H1 (cell line): ENCODE measurements around the gene DIPK1B. TPM values are rescaled to one million over a fixed set of nuclear protein-coding genes. Genes with fewer than 3 reads are reported as not detected.

Source experiments
- CREB1 ChIP-seq: IDR thresholded peaks from 2 replicates; pipeline ENCODE4 v1.6.1; 2012; ENCODE audit warnings: inconsistent platforms
- E2F6 ChIP-seq: IDR thresholded peaks from 2 replicates; pipeline ENCODE4 v1.6.1; 2012; ENCODE audit warnings: inconsistent platforms
- MAX ChIP-seq: IDR thresholded peaks from 2 replicates; pipeline ENCODE4 v1.6.1; 2012; ENCODE audit warnings: inconsistent platforms
- polyA plus RNA-seq, 7 experiments: library from polyadenylated mRNA; depleted of rRNA in 3 of 7; stranded (reverse) in 5 of 7; unstranded in 2 of 7; fragments of >200 nt in 5 of 7; fragments of 200-250 nt in 2 of 7; gene quantifications; 1 replicate in 5 of 7; 2 replicates in 1 of 7; 4 replicates in 1 of 7; pipeline versions ENCODE4 v1.2.1 to v1.2.3, GENCODE V29; 2011 to 2013; ENCODE audit warnings: missing spikeins in 2 of 7, mixed read lengths in 2 of 7
- total RNA-seq: library from RNA; stranded (reverse); fragmentation: NEBNext Ultra II Directional; extraction: Animal tissue kit (Norgen Biotek cat#: 25700); gene quantifications from 2 replicates; pipeline ENCODE4 v1.2.1, GENCODE V29; 2021

DIPK1B gene
- total and polyA plus RNA-seq, 2 of the 8 experiments (the other 6 are each of a cell fraction or from before 2014, with no cell fraction given), result 32.3 to 64.8 TPM

GRCh38 chr9:136694163-136694871 lies 18.1 kb upstream of the DIPK1B start (continued):
- TF ChIP-seq E2F6, result peak; percentile 59; the same call in 1 of the 2 replicates
- 0 out of 2 replicates have a peak, but pooled peaks have one; percentile 22 for TF ChIP-seq CREB1
- TF ChIP-seq MAX, result peak; percentile 57
